Measurements from ENCODE around the gene GANC.
"Not testable (repeated sequence)": the region's sequence is repeated elsewhere in the genome, so short reads cannot be mapped to it uniquely, and the experiment has no call there.

DNA sequence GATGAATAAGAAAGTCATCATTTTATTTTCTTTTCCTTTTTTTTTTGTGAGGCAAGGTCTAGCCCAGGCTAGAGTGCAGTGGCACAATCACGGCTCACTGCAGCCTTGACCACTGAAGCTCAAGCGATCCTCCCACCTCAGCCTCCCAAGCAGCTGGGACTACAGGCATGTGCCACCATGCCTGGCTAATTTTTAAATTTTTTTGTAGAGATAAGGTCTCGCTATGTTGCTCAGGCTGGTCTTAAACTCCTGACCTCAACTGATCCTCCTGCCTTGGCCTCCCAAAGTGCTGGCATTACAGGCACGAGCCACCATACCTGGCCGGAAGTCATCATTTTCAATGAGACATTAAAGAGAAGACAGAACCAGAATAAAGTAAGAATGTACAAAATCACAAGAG is 44.0 kb upstream of the GANC start:
- not testable (repeated sequence) for TF ChIP-seq POLR2A (IDR thresholded peaks at IDR 0.05); EP300 (IDR thresholded peaks at IDR 0.05; ENCODE audit: low read depth); POLR2AphosphoS5 (IDR thresholded peaks at IDR 0.05)
- TF ChIP-seq, protein P1, sequence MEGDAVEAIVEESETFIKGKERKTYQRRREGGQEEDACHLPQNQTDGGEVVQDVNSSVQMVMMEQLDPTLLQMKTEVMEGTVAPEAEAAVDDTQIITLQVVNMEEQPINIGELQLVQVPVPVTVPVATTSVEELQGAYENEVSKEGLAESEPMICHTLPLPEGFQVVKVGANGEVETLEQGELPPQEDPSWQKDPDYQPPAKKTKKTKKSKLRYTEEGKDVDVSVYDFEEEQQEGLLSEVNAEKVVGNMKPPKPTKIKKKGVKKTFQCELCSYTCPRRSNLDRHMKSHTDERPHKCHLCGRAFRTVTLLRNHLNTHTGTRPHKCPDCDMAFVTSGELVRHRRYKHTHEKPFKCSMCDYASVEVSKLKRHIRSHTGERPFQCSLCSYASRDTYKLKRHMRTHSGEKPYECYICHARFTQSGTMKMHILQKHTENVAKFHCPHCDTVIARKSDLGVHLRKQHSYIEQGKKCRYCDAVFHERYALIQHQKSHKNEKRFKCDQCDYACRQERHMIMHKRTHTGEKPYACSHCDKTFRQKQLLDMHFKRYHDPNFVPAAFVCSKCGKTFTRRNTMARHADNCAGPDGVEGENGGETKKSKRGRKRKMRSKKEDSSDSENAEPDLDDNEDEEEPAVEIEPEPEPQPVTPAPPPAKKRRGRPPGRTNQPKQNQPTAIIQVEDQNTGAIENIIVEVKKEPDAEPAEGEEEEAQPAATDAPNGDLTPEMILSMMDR (IDR thresholded peaks at IDR 0.05) = not testable (repeated sequence)
